CD4-positive, alpha-beta T cell (primary cell): ENCODE measurements around the gene F10. TPM values are rescaled to one million over a fixed set of nuclear protein-coding genes. Genes with fewer than 3 reads are reported as not detected.
"Not testable (repeated sequence)": the region's sequence is repeated elsewhere in the genome, so short reads cannot be mapped to it uniquely, and the experiment has no call there.

ENCODE experiments used
- ATAC-seq: fragments of 200-7000 bp; cut with Tn5 transposase; one replicate; pipeline ENCODE4 v1.10.0; 2022; ENCODE audit warnings: mild to moderate bottlenecking; ENCODE audit not compliant: poor library complexity
- CTCF ChIA-PET: fragments of 350-600 bp; sonication (Branson Sonifier 250); formaldehyde crosslinking; loops from one replicate; lab custom pipeline; 2021; ENCODE audit warnings: antibody characterized with exemption, inconsistent platforms; lab: Charles Lee
- POLR2A ChIA-PET: fragments of 350-600 bp; sonication (Branson Sonifier 250); formaldehyde crosslinking; loops from one replicate; lab custom pipeline; 2021; ENCODE audit warnings: antibody characterized with exemption, inconsistent platforms; lab: Charles Lee
- DNase-seq, 14 experiments: peaks; one replicate each; pipeline ENCODE4 v3.0.0-alpha.2; 2013 to 2020; ENCODE audit warnings: mixed read lengths in 2 of 14
- H3K27ac ChIP-seq, 2 donors: one replicate each; pipeline versions ENCODE4 v1.5.1 to v1.7.0; 2013; ENCODE audit warnings: low read length in 2 of 2, low read depth in 1 of 2, mild to moderate bottlenecking in 1 of 2
- H3K27me3 ChIP-seq, 2 experiments: 1 replicate in 1 of 2; 2 replicates in 1 of 2; pipeline versions ENCODE4 v1.6.1 to v1.7.0; 2013; ENCODE audit warnings: low read length in 2 of 2, control low read depth in 1 of 2, mild to moderate bottlenecking in 1 of 2, moderate library complexity in 1 of 2; ENCODE audit not compliant: insufficient read depth in 2 of 2, control insufficient read depth in 1 of 2
- H3K36me3 ChIP-seq: one replicate; pipeline ENCODE4 v1.6.1; 2013; ENCODE audit warnings: low read length, control low read depth; ENCODE audit not compliant: insufficient read depth
- H3K4me1 ChIP-seq: one replicate; pipeline ENCODE4 v1.6.1; 2013; ENCODE audit warnings: low read length, control low read depth; ENCODE audit not compliant: insufficient read depth
- H3K4me3 ChIP-seq: one replicate; pipeline ENCODE4 v1.5.1; 2013; ENCODE audit warnings: mild to moderate bottlenecking, low read length, moderate library complexity
- H3K9me3 ChIP-seq, 2 experiments: 1 replicate in 1 of 2; 2 replicates in 1 of 2; pipeline versions ENCODE4 v1.6.1 to v1.7.0; 2013; ENCODE audit warnings: low read length in 2 of 2, mild to moderate bottlenecking in 2 of 2, control low read depth in 1 of 2, moderate library complexity in 1 of 2; ENCODE audit not compliant: control insufficient read depth in 1 of 2, insufficient read depth in 1 of 2
- H3K27ac Mint-ChIP-seq: one replicate; pipeline ENCODE4 v1.8.0; 2020; ENCODE audit warnings: mixed read lengths
- H3K27me3 Mint-ChIP-seq: one replicate; pipeline ENCODE4 v1.8.0; 2021; ENCODE audit warnings: mixed read lengths
- H3K36me3 Mint-ChIP-seq: one replicate; pipeline ENCODE4 v1.8.0; 2021; ENCODE audit warnings: low read depth, mixed read lengths
- H3K4me1 Mint-ChIP-seq: one replicate; pipeline ENCODE4 v1.8.0; 2021; ENCODE audit warnings: low read depth, mixed read lengths
- H3K4me3 Mint-ChIP-seq: one replicate; pipeline ENCODE4 v1.8.0; 2020; ENCODE audit warnings: mild to moderate bottlenecking, mixed read lengths
- H3K9me3 Mint-ChIP-seq: one replicate; pipeline ENCODE4 v1.8.0; 2020; ENCODE audit warnings: mixed read lengths
- intact Hi-C, 2 experiments: fragments of 100-400 bp; cut with DNase I in 1 of 2; cut with micrococcal nuclease in 1 of 2; formaldehyde crosslinking; loops; one replicate each; pipeline versions ENCODE4 v1.15.1 to v1.9.0; 2023 to 2025; cut with DNase I, micrococcal nuclease
- total RNA-seq, 174 experiments: library from RNA in 2 of 174; stranded (reverse) in 2 of 174; gene quantifications; one replicate each; pipeline ENCODE4 v1.2.3 and lab custom pipeline; 2021 to 2026
- TF ChIP-seq, protein P1 (sequence below): fragments of 200-600 bp; IDR thresholded peaks from one replicate; pipeline ENCODE4 v1.8.0; 2022; ENCODE audit warnings: antibody characterized with exemption, mild to moderate bottlenecking

The F10 gene
- total RNA-seq, 2 experiments from 2014 or later, result not detected

GRCh38 chr13:113099142-113099541, 23.5 kb upstream of the F10 start:
- ATAC-seq, result no peak
- TF ChIP-seq, protein P1, sequence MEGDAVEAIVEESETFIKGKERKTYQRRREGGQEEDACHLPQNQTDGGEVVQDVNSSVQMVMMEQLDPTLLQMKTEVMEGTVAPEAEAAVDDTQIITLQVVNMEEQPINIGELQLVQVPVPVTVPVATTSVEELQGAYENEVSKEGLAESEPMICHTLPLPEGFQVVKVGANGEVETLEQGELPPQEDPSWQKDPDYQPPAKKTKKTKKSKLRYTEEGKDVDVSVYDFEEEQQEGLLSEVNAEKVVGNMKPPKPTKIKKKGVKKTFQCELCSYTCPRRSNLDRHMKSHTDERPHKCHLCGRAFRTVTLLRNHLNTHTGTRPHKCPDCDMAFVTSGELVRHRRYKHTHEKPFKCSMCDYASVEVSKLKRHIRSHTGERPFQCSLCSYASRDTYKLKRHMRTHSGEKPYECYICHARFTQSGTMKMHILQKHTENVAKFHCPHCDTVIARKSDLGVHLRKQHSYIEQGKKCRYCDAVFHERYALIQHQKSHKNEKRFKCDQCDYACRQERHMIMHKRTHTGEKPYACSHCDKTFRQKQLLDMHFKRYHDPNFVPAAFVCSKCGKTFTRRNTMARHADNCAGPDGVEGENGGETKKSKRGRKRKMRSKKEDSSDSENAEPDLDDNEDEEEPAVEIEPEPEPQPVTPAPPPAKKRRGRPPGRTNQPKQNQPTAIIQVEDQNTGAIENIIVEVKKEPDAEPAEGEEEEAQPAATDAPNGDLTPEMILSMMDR, result no peak
- Mint-ChIP-seq H3K4me1 (no peaks in the 10 kb centered on the region), H3K36me3 (no peaks in the 10 kb centered on the region), H3K9me3 (no peaks in the 10 kb centered on the region), H3K4me3 (no peak overlapping the region), H3K27me3 (no peaks in the 10 kb centered on the region), H3K27ac (no peak overlapping the region)
- H3K27ac ChIP-seq, result no peak overlapping the region
- ChIA-PET CTCF (interaction anchor here (1.2 kb wide), 1 partner anchor 10 kb away, joined by 3 read pairs; no protein-coding TSS in a partner anchor), POLR2A (no interaction called here)
- H3K36me3 ChIP-seq, result no peaks in the 10 kb centered on the region
- H3K9me3 ChIP-seq, result no peaks in the 10 kb centered on the region
- no peak for DNase-seq
- intact Hi-C loops, result no loop called here
- H3K27me3 ChIP-seq, result no peaks in the 10 kb centered on the region
- no peak overlapping the region for H3K4me3 ChIP-seq
- no peaks in the 10 kb centered on the region for H3K4me1 ChIP-seq

GRCh38 chr13:113102302-113102701, 20.3 kb upstream of the F10 start:
- H3K9me3 Mint-ChIP-seq, H3K4me1 ChIP-seq, H3K36me3 ChIP-seq, H3K4me1 Mint-ChIP-seq, H3K27me3 ChIP-seq, DNase-seq, H3K27ac ChIP-seq, H3K4me3 ChIP-seq, H3K27me3 Mint-ChIP-seq, ATAC-seq, H3K4me3 Mint-ChIP-seq, H3K27ac Mint-ChIP-seq, H3K9me3 ChIP-seq, POLR2A ChIA-PET, CTCF ChIA-PET, H3K36me3 Mint-ChIP-seq, intact Hi-C loops: not testable (repeated sequence)

GRCh38 chr13:113102727-113103126, 19.9 kb upstream of the F10 start:
- Mint-ChIP-seq H3K27ac (no peak overlapping the region), H3K4me3 (no peak overlapping the region), H3K36me3 (no peaks in the 10 kb centered on the region), H3K4me1 (no peaks in the 10 kb centered on the region), H3K27me3 (peaks cover 4% of the 10 kb centered on the region), H3K9me3 (no peaks in the 10 kb centered on the region)
- POLR2A ChIA-PET, result no interaction called here
- H3K9me3 ChIP-seq, result no peaks in the 10 kb centered on the region
- CTCF ChIA-PET, result no interaction called here
- no peaks in the 10 kb centered on the region for H3K4me1 ChIP-seq
- no peaks in the 10 kb centered on the region for H3K27me3 ChIP-seq
- intact Hi-C loops, result no loop called here
- TF ChIP-seq, protein P1, result no peak
- ATAC-seq, result no peak
- DNase-seq, result no peak
- H3K4me3 ChIP-seq, result no peak overlapping the region
- H3K27ac ChIP-seq, result no peak overlapping the region
- no peaks in the 10 kb centered on the region for H3K36me3 ChIP-seq

GRCh38 chr13:113103646-113104045, 19.0 kb upstream of the F10 start:
- POLR2A ChIA-PET, result no interaction called here
- Histone ChIP-seq H3K4me1 (no peaks in the 10 kb centered on the region), H3K27me3 (no peaks in the 10 kb centered on the region), H3K27ac (no peak overlapping the region), H3K9me3 (no peaks in the 10 kb centered on the region), H3K4me3 (no peak overlapping the region), H3K36me3 (no peaks in the 10 kb centered on the region)
- no peaks in the 10 kb centered on the region for H3K9me3 Mint-ChIP-seq
- H3K4me1 Mint-ChIP-seq, result no peaks in the 10 kb centered on the region
- H3K4me3 Mint-ChIP-seq, result no peak overlapping the region
- CTCF ChIA-PET, result no interaction called here
- intact Hi-C loops, result no loop called here
- H3K27me3 Mint-ChIP-seq, result peaks cover 4% of the 10 kb centered on the region
- H3K36me3 Mint-ChIP-seq, result no peaks in the 10 kb centered on the region
- no peak overlapping the region for H3K27ac Mint-ChIP-seq
- ATAC-seq (no peak), DNase-seq (no peak)
- TF ChIP-seq, protein P1, result no peak
